Kidney (tissue), 14 donors: Measurements from ENCODE around the gene GLIS2. TPM values are rescaled to one million over a fixed set of nuclear protein-coding genes. Genes with fewer than 3 reads are reported as not detected.

Experiments used
- DNase-seq, 5 donors: peaks; one replicate each; pipeline ENCODE4 v3.0.0-alpha.2; 2013 to 2020
- FAIRE-seq: peaks from 2 replicates; lab custom pipeline; 2012; peaks lifted over from hg19 to GRCh38; lab: Jason Lieb, UNC
- H3K27ac ChIP-seq, 2 donors: one replicate each; pipeline ENCODE4 v1.7.0; 2013; ENCODE audit warnings: low read depth in 2 of 2, low read length in 2 of 2, inconsistent platforms in 1 of 2
- H3K27me3 ChIP-seq: one replicate; pipeline ENCODE4 v1.7.1; 2013; ENCODE audit warnings: low read length, inconsistent platforms; ENCODE audit not compliant: control insufficient read depth, insufficient read depth
- H3K36me3 ChIP-seq, 3 donors: one replicate each; pipeline versions ENCODE4 v1.7.0 to v1.7.1; 2013; ENCODE audit warnings: low read length in 3 of 3, control low read depth in 1 of 3, inconsistent platforms in 1 of 3; ENCODE audit not compliant: insufficient read depth in 3 of 3, control insufficient read depth in 2 of 3
- H3K4me1 ChIP-seq, 3 donors: one replicate each; pipeline versions ENCODE4 v1.7.0 to v1.7.1; 2013; ENCODE audit warnings: low read length in 3 of 3, inconsistent platforms in 1 of 3, low read depth in 1 of 3; ENCODE audit not compliant: control insufficient read depth in 2 of 3, insufficient read depth in 2 of 3
- H3K4me3 ChIP-seq, 3 donors: one replicate each; pipeline versions ENCODE4 v1.7.0 to v1.8.1; 2013; ENCODE audit warnings: low read length in 3 of 3, control low read depth in 1 of 3, inconsistent platforms in 1 of 3
- H3K9ac ChIP-seq, 3 donors: one replicate each; pipeline versions ENCODE4 v1.7.0 to v1.7.1; 2013; ENCODE audit warnings: low read length in 3 of 3, control low read depth in 1 of 3, inconsistent platforms in 1 of 3
- H3K9me3 ChIP-seq, 3 donors: one replicate each; pipeline versions ENCODE4 v1.7.0 to v1.7.1; 2013; ENCODE audit warnings: low read length in 3 of 3, control low read depth in 1 of 3, inconsistent platforms in 1 of 3; ENCODE audit not compliant: control insufficient read depth in 2 of 3, insufficient read depth in 1 of 3
- CTCF ChIP-seq: IDR thresholded peaks from 3 replicates; pipeline ENCODE4 v1.5.1; 2012; ENCODE audit warnings: mild to moderate bottlenecking, moderate library complexity, borderline replicate concordance; ENCODE audit not compliant: insufficient read depth; ENCODE audit errors: extremely low read depth
- intact Hi-C: fragments of 100-400 bp; cut with DNase I; formaldehyde crosslinking; loops from one replicate; pipeline ENCODE4 v1.11.1; 2022
- polyA plus RNA-seq: library from polyadenylated mRNA; stranded (reverse); fragments of 350-450 nt; fragmentation: Illumina TruSeq; extraction: RNeasy Lipid Tissue Mini Kit (QIAGEN cat#74804); gene quantifications from one replicate; pipeline ENCODE4 v1.2.3, GENCODE V29; 2014; ENCODE audit warnings: low read depth, low replicate concordance; ENCODE audit not compliant: insufficient read depth
- total RNA-seq: library from RNA; stranded (reverse); fragmentation: NEBNext Ultra II Directional; extraction: Animal tissue kit (Norgen Biotek cat#: 25700); gene quantifications from one replicate; pipeline ENCODE4 v1.2.1, GENCODE V29; 2021
- donor health status: control.
- donor health status: control.
- donor health status: control.
- donor health status: control.
- donor health status: control.
- donor health status: DM: yes; HTN: yes; CAD: no.
- donor health status: Normal renal cell carcinoma (clear cell type).

The GLIS2 gene
- total and polyA plus RNA-seq, 2 donors from 2014 or later = 35.6 to 68.7 TPM

- no peak overlapping the region for H3K9ac ChIP-seq
- no peaks in the 10 kb centered on the region for H3K36me3 ChIP-seq
- no peak overlapping the region for H3K27ac ChIP-seq
- no peaks in the 10 kb centered on the region for H3K9me3 ChIP-seq
- H3K4me3 ChIP-seq = no peak overlapping the region
- peaks cover 0 to 4% (median 0%) of the 10 kb centered on the region in 3 donors for H3K4me1 ChIP-seq
- H3K27me3 ChIP-seq = no peaks in the 10 kb centered on the region
- FAIRE-seq (no peak), DNase-seq (no peak)
- intact Hi-C loops = no loop called here
- TF ChIP-seq CTCF = no peak
Observed at GRCh38 chr16:4354512-4355409, 38.9 kb downstream of the GLIS2 start.

GRCh38 chr16:4356820-4357219 lies 41.0 kb downstream of the GLIS2 start:
- no peaks in the 10 kb centered on the region for H3K27me3 ChIP-seq
- no peak overlapping the region for H3K4me3 ChIP-seq
- H3K9ac ChIP-seq = no peak overlapping the region
- TF ChIP-seq CTCF = no peak
- DNase-seq = no peak
- intact Hi-C loops = no loop called here
- H3K36me3 ChIP-seq = peaks cover 0 to 2% (median 0%) of the 10 kb centered on the region in 3 donors
- no peak for FAIRE-seq
- no peaks in the 10 kb centered on the region for H3K4me1 ChIP-seq
- H3K9me3 ChIP-seq = no peaks in the 10 kb centered on the region
- no peak overlapping the region for H3K27ac ChIP-seq

- Histone ChIP-seq H3K4me3 (no peak overlapping the region), H3K36me3 (peaks cover 0 to 2% (median 0%) of the 10 kb centered on the region in 3 donors), H3K27me3 (no peaks in the 10 kb centered on the region), H3K9ac (no peak overlapping the region), H3K4me1 (no peaks in the 10 kb centered on the region), H3K27ac (no peak overlapping the region), H3K9me3 (no peaks in the 10 kb centered on the region)
- DNase-seq (no peak), FAIRE-seq (no peak)
- TF ChIP-seq CTCF = no peak
- intact Hi-C loops = no loop called here
Observed at GRCh38 chr16:4358236-4358635, 42.4 kb downstream of the GLIS2 start.
